HG03025 (cell line): ENCODE data around the gene FOXP1.

Experiments
- ATAC-seq: cut with Tn5 transposase; IDR thresholded peaks from one replicate; pipeline ENCODE4 v1.9.1; 2021; ENCODE audit warnings: mild to moderate bottlenecking, moderate library complexity; ENCODE audit not compliant: unreplicated experiment, low FRiP score

The FOXP1 gene

GRCh38 chr3:71061581-71061980 is 521.9 kb downstream of the FOXP1 start:
- ATAC-seq = no peak

GRCh38 chr3:71061037-71061436 is 522.5 kb downstream of the FOXP1 start:
- ATAC-seq = no peak

GRCh38 chr3:71060536-71060935 is 523.0 kb downstream of the FOXP1 start:
- ATAC-seq = no peak

GRCh38 chr3:71057526-71057894 is 526.0 kb downstream of the FOXP1 start:
- ATAC-seq = no peak

- ATAC-seq = no peak
These were observed 527.2 kb downstream of the FOXP1 start for GRCh38 chr3:71056327-71056726.

- no peak for ATAC-seq
These were observed 528.1 kb downstream of the FOXP1 start for GRCh38 chr3:71055257-71056001.

GRCh38 chr3:71054312-71054711 is 529.2 kb downstream of the FOXP1 start:
- no peak for ATAC-seq

- ATAC-seq = no peak
These were observed 530.0 kb downstream of the FOXP1 start for GRCh38 chr3:71053495-71053894.

- ATAC-seq = no peak
These were observed 530.8 kb downstream of the FOXP1 start for GRCh38 chr3:71052716-71053115.

GRCh38 chr3:71051893-71052687 is 531.4 kb downstream of the FOXP1 start:
- ATAC-seq = no peak

- ATAC-seq = no peak
These were observed 532.3 kb downstream of the FOXP1 start for GRCh38 chr3:71051259-71051595.

GRCh38 chr3:71050538-71051258 is 532.8 kb downstream of the FOXP1 start:
- ATAC-seq = no peak

- no peak for ATAC-seq
These were observed 533.4 kb downstream of the FOXP1 start for GRCh38 chr3:71050166-71050537.

- no peak for ATAC-seq
These were observed 534.6 kb downstream of the FOXP1 start for GRCh38 chr3:71048948-71049347.

GRCh38 chr3:71047616-71048531 is 535.7 kb downstream of the FOXP1 start:
- no peak for ATAC-seq

- ATAC-seq = no peak
These were observed 536.7 kb downstream of the FOXP1 start for GRCh38 chr3:71046791-71047190.

GRCh38 chr3:71045917-71046282 is 537.6 kb downstream of the FOXP1 start:
- ATAC-seq = no peak

GRCh38 chr3:71045212-71045916 is 538.2 kb downstream of the FOXP1 start:
- no peak for ATAC-seq

GRCh38 chr3:71042759-71043158 is 540.8 kb downstream of the FOXP1 start:
- no peak for ATAC-seq

GRCh38 chr3:71041371-71041770 is 542.2 kb downstream of the FOXP1 start:
- no peak for ATAC-seq
